ENCODE measurements around the gene VWA5B2. TPM values are rescaled to one million over a fixed set of nuclear protein-coding genes. Genes with fewer than 3 reads are reported as not detected.
A peak's percentile ranks its signal among the peaks of the same experiment; 100 is the strongest.

Gene VWA5B2
- total and polyA plus RNA-seq, 8 donors: under 0.01 to 100.0 (median 2.4) TPM

- no peak for DNase-seq
- Histone ChIP-seq H3K9me3 (no peaks in the 10 kb centered on the region), H3K27me3 (peaks cover 9 to 72% (median 46%) of the 10 kb centered on the region in 3 donors), H3K36me3 (peaks cover 0 to 16% (median 9%) of the 10 kb centered on the region in 4 donors), H3K4me1 (peaks cover 30 to 34% (median 32%) of the 10 kb centered on the region in 4 donors), H3K4me3 (peak overlapping the region in 3 of 4 donors; percentile 14 to 64 (median 63)), H3K27ac (no peak overlapping the region)
- TF ChIP-seq POLR2AphosphoS5 (IDR thresholded peaks at IDR 0.05) (no peak), POLR2A (IDR thresholded peaks at IDR 0.05) (no peak), CTCF (IDR thresholded peaks at IDR 0.05) (no peak), EP300 (IDR thresholded peaks at IDR 0.05) (no peak)
- intact Hi-C loops (cut with DNase I; ENCODE audit: low total_unique reads): no loop called here
- WGBS, 5 donors: 18 to 28% (median 24%) methylated on average over 10 to 28 of the region's 28 CpGs
Measured at GRCh38 chr3:184259396-184259877, 30.1 kb downstream of the VWA5B2 start.

- H3K4me1 ChIP-seq: peaks cover 30 to 34% (median 32%) of the 10 kb centered on the region in 4 donors
- DNase-seq: peak; percentile 36 to 82
- WGBS, 5 donors: 1 to 4% (median 2%) methylated on average over 35 to 91 of the region's 91 CpGs
- H3K27ac ChIP-seq: no peak overlapping the region
- TF ChIP-seq POLR2A (IDR thresholded peaks at IDR 0.05) (no peak), EP300 (IDR thresholded peaks at IDR 0.05) (no peak), POLR2AphosphoS5 (IDR thresholded peaks at IDR 0.05) (no peak), CTCF (IDR thresholded peaks at IDR 0.05) (no peak)
- H3K9me3 ChIP-seq: no peaks in the 10 kb centered on the region
- peaks cover 0 to 16% (median 9%) of the 10 kb centered on the region in 4 donors for H3K36me3 ChIP-seq
- peak overlapping the region; percentile 45 to 64 (median 56) for H3K4me3 ChIP-seq
- intact Hi-C loops (cut with DNase I; ENCODE audit: low total_unique reads): no loop called here
- H3K27me3 ChIP-seq: peaks cover 9 to 79% (median 50%) of the 10 kb centered on the region in 3 donors
Measured at GRCh38 chr3:184259878-184260723, 30.7 kb downstream of the VWA5B2 start.

GRCh38 chr3:184260724-184261269 is 31.4 kb downstream of the VWA5B2 start:
- peaks cover 30 to 34% (median 32%) of the 10 kb centered on the region in 4 donors for H3K4me1 ChIP-seq
- intact Hi-C loops (cut with DNase I; ENCODE audit: low total_unique reads): no loop called here
- peaks cover 0 to 16% (median 9%) of the 10 kb centered on the region in 4 donors for H3K36me3 ChIP-seq
- peak in 1 of 2 donors; percentile 24 for DNase-seq
- H3K27me3 ChIP-seq: peaks cover 9 to 86% (median 50%) of the 10 kb centered on the region in 3 donors
- no peak for TF ChIP-seq POLR2AphosphoS5 (IDR thresholded peaks at IDR 0.05)
- no peak for TF ChIP-seq EP300 (IDR thresholded peaks at IDR 0.05)
- no peak overlapping the region for H3K27ac ChIP-seq
- WGBS, 5 donors: 1 to 2% (median 2%) methylated on average over 29 to 49 of the region's 49 CpGs
- H3K4me3 ChIP-seq: peak overlapping the region; percentile 45 to 64 (median 56)
- H3K9me3 ChIP-seq: no peaks in the 10 kb centered on the region

GRCh38 chr3:184261270-184261853 is 32.0 kb downstream of the VWA5B2 start, which contains the start of gene CAMK2N2:
Gene CAMK2N2 (minus strand): TSS chr3:184261553. CDS start chr3:184261285, 268 bp downstream.
- Histone ChIP-seq H3K36me3 (peaks cover 0 to 16% (median 9%) of the 10 kb centered on the region in 4 donors), H3K27ac (peak within 1 kb of the TSS in 1 of 5 donors; percentile 7), H3K4me1 (peaks cover 30 to 34% (median 32%) of the 10 kb centered on the region in 4 donors), H3K27me3 (peaks cover 9 to 91% (median 50%) of the 10 kb centered on the region in 3 donors), H3K4me3 (peak within 1 kb of the TSS; percentile 45 to 64 (median 56)), H3K9me3 (no peaks in the 10 kb centered on the region)
- 0 to 2% (median 1%) methylated on average over 14 to 56 of the region's 67 CpGs for WGBS, 5 donors
- intact Hi-C loops (cut with DNase I; ENCODE audit: low total_unique reads): no loop called here
- TF ChIP-seq CTCF (IDR thresholded peaks at IDR 0.05) (no peak), POLR2AphosphoS5 (IDR thresholded peaks at IDR 0.05) (no peak), POLR2A (IDR thresholded peaks at IDR 0.05) (no peak), EP300 (IDR thresholded peaks at IDR 0.05) (no peak)
- peak; percentile 63 to 86 for DNase-seq

Data from stomach (tissue), 9 donors.